T-helper 2 cell (primary cell): Measurements from ENCODE around the gene CIAO2A.
"Not testable (repeated sequence)": the region's sequence is repeated elsewhere in the genome, so short reads cannot be mapped to it uniquely, and the experiment has no call there.

Experiments used
- DNase-seq, 5 experiments: peaks; one replicate each; pipeline versions ENCODE4 v3.0.0 to v3.0.0-alpha.2; 2012 to 2022
- total RNA-seq, 2 donors: gene quantifications; one replicate each; lab custom pipeline; 2026; lab: John Stamatoyannopoulos, UW

The CIAO2A gene
- total RNA-seq: 8.4 to 17.8 reads per million in 2 donors

- DNase-seq: peak; percentile 62 to 99 (median 87)
Observed at GRCh38 chr15:64093627-64094417, at the start of gene CIAO2A. CIAO2A (minus strand) TSS chr15:64093838; CDS start chr15:64093768, 70 bp downstream.

- no peak for DNase-seq
Observed at GRCh38 chr15:64143276-64143675, 49.6 kb upstream of the CIAO2A start.

- no peak for DNase-seq
Observed at GRCh38 chr15:64141798-64142512, 48.3 kb upstream of the CIAO2A start.

GRCh38 chr15:64138331-64138941, 44.8 kb upstream of the CIAO2A start:
- no peak for DNase-seq

- DNase-seq: no peak
Observed at GRCh38 chr15:64137226-64137833, 43.7 kb upstream of the CIAO2A start.

GRCh38 chr15:64136347-64136746, 42.7 kb upstream of the CIAO2A start:
- no peak for DNase-seq

- DNase-seq: no peak
Observed at GRCh38 chr15:64134345-64134829, 40.7 kb upstream of the CIAO2A start.

GRCh38 chr15:64133623-64134344, 40.1 kb upstream of the CIAO2A start:
- DNase-seq: no peak

- DNase-seq: no peak
Observed at GRCh38 chr15:64132217-64132616, 38.6 kb upstream of the CIAO2A start.

- DNase-seq: no peak
Observed at GRCh38 chr15:64131547-64131946, 37.9 kb upstream of the CIAO2A start.

- DNase-seq: no peak
Observed at GRCh38 chr15:64130159-64130558, 36.5 kb upstream of the CIAO2A start.

- DNase-seq: no peak
Observed at GRCh38 chr15:64127521-64128270, 34.1 kb upstream of the CIAO2A start.

GRCh38 chr15:64125978-64126377, 32.3 kb upstream of the CIAO2A start:
- no peak for DNase-seq

GRCh38 chr15:64122936-64123351, 29.3 kb upstream of the CIAO2A start:
- DNase-seq: no peak

- no peak for DNase-seq
Observed at GRCh38 chr15:64122444-64122843, 28.8 kb upstream of the CIAO2A start.

GRCh38 chr15:64121614-64122013, 28.0 kb upstream of the CIAO2A start:
- no peak for DNase-seq

- DNase-seq: not testable (repeated sequence)
Observed at GRCh38 chr15:64120322-64120721, 26.7 kb upstream of the CIAO2A start.

GRCh38 chr15:64117759-64118487, 24.3 kb upstream of the CIAO2A start:
- DNase-seq: no peak

GRCh38 chr15:64112904-64113303, 19.3 kb upstream of the CIAO2A start:
- no peak for DNase-seq

GRCh38 chr15:64112073-64112772, 18.6 kb upstream of the CIAO2A start:
- DNase-seq: no peak
